Esophagus muscularis mucosa (tissue), 3 donors: ENCODE data around the gene SLC7A11.

Experiments
- POLR2A ChIP-seq: fragments of 450-650 bp; IDR thresholded peaks from one replicate; pipeline ENCODE4 v1.6.1; 2017; ENCODE audit warnings: antibody characterized with exemption, moderate library complexity, mild to moderate bottlenecking, low read depth
- POLR2AphosphoS5 ChIP-seq, 2 donors: sonication (generic); formaldehyde crosslinking; IDR thresholded peaks; one replicate each; pipeline ENCODE4 v1.6.1; 2017; ENCODE audit warnings: antibody characterized with exemption in 2 of 2
- TF ChIP-seq, protein P1 (sequence below), 3 experiments: fragments of 200-600 bp in 2 of 3; fragments of 450-650 bp in 1 of 3; sonication (generic) in 2 of 3; IDR thresholded peaks; one replicate each; pipeline ENCODE4 v1.5.1; 2017 to 2019; ENCODE audit warnings: antibody characterized with exemption in 3 of 3, mild to moderate bottlenecking in 2 of 3, moderate library complexity in 1 of 3

DNA sequence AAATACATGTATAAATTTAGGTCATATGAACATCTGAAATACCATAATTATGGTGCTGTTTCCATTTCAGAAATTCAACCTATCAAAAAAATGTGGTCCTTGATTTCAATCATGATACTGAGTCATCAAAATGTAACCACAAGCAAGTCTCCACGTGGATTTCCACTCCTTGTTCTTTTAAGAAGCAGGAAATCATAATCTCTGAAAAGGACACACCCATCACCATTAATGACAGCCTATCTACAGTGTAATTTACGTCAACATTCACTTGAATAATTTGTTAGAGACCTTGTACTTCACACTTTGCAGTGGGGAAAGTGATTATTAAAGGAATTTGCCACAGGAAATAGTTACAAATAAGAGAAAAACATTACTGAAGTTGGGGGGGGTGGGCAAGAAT is 17.7 kb upstream of the SLC7A11 start:
- TF ChIP-seq, protein P1, sequence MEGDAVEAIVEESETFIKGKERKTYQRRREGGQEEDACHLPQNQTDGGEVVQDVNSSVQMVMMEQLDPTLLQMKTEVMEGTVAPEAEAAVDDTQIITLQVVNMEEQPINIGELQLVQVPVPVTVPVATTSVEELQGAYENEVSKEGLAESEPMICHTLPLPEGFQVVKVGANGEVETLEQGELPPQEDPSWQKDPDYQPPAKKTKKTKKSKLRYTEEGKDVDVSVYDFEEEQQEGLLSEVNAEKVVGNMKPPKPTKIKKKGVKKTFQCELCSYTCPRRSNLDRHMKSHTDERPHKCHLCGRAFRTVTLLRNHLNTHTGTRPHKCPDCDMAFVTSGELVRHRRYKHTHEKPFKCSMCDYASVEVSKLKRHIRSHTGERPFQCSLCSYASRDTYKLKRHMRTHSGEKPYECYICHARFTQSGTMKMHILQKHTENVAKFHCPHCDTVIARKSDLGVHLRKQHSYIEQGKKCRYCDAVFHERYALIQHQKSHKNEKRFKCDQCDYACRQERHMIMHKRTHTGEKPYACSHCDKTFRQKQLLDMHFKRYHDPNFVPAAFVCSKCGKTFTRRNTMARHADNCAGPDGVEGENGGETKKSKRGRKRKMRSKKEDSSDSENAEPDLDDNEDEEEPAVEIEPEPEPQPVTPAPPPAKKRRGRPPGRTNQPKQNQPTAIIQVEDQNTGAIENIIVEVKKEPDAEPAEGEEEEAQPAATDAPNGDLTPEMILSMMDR (IDR thresholded peaks at IDR 0.05) = no peak
- no peak for TF ChIP-seq POLR2A
- no peak for TF ChIP-seq POLR2AphosphoS5 (IDR thresholded peaks at IDR 0.05)
